Measurements from ENCODE around the gene MS4A15. TPM values are rescaled to one million over a fixed set of nuclear protein-coding genes. Genes with fewer than 3 reads are reported as not detected.

The MS4A15 gene
- total RNA-seq, 1 donor from 2014 or later = not detected

DNA sequence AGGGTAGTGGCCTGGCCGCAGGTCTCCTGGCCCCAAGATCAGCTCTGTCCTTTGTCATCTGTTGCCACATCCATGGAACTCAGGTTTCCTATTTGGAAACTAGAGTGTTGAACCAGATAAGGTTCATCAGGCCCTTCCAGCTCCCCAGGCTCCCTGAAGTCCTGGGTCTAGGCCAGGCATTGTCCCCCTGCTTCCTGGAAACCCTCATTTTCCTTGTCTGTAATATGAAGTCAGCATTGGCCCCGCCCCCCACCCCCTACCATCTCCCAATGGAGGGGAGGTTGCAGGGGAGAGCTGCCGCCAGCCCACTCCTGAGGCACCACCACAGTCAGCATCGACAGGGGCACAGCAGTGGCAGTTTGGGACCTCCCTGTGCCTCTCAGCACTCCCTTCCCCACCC is 19.5 kb downstream of the MS4A15 start:
- H3K9me3 Mint-ChIP-seq (ENCODE audit: low read depth) = no peaks in the 10 kb centered on the region
- H3K4me3 Mint-ChIP-seq (ENCODE audit: low read depth) = no peak overlapping the region
- H3K27ac Mint-ChIP-seq = no peak overlapping the region
- H3K36me3 Mint-ChIP-seq (ENCODE audit: insufficient read depth) = no peaks in the 10 kb centered on the region
- peaks cover 27% of the 10 kb centered on the region for H3K27me3 Mint-ChIP-seq
- TF ChIP-seq, protein P1, sequence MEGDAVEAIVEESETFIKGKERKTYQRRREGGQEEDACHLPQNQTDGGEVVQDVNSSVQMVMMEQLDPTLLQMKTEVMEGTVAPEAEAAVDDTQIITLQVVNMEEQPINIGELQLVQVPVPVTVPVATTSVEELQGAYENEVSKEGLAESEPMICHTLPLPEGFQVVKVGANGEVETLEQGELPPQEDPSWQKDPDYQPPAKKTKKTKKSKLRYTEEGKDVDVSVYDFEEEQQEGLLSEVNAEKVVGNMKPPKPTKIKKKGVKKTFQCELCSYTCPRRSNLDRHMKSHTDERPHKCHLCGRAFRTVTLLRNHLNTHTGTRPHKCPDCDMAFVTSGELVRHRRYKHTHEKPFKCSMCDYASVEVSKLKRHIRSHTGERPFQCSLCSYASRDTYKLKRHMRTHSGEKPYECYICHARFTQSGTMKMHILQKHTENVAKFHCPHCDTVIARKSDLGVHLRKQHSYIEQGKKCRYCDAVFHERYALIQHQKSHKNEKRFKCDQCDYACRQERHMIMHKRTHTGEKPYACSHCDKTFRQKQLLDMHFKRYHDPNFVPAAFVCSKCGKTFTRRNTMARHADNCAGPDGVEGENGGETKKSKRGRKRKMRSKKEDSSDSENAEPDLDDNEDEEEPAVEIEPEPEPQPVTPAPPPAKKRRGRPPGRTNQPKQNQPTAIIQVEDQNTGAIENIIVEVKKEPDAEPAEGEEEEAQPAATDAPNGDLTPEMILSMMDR (IDR thresholded peaks at IDR 0.05; ENCODE audit: unreplicated experiment) = no peak
- peaks cover 2% of the 10 kb centered on the region for H3K4me1 Mint-ChIP-seq (ENCODE audit: low read depth)
- no peak for DNase-seq (ENCODE audit: low spot score, unreplicated experiment)

DNA sequence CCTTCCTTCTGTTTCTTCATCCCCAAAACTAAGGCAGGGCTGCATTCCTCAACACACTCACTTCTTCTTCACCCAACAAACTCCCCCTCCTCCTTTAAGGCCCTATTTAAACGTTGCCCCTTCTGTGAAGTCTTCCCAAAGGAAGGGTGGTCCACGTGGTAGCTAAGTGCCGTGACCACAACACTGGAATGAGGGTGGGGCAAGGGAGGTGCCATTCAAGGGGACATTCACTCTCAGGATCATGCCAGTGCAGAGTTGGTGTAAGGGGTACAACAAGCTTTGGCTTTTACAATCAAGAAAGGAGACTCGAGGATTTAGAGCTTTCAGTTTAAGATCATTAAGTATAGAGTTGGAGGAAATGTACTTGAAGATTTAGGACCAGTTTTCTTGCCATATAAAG is 20.4 kb downstream of the MS4A15 start:
- no peaks in the 10 kb centered on the region for H3K36me3 Mint-ChIP-seq (ENCODE audit: insufficient read depth)
- peaks cover 2% of the 10 kb centered on the region for H3K4me1 Mint-ChIP-seq (ENCODE audit: low read depth)
- H3K4me3 Mint-ChIP-seq (ENCODE audit: low read depth) = no peak overlapping the region
- H3K27me3 Mint-ChIP-seq = peaks cover 21% of the 10 kb centered on the region
- no peak overlapping the region for H3K27ac Mint-ChIP-seq
- no peak for DNase-seq (ENCODE audit: low spot score, unreplicated experiment)
- no peaks in the 10 kb centered on the region for H3K9me3 Mint-ChIP-seq (ENCODE audit: low read depth)
- TF ChIP-seq, protein P1 (IDR thresholded peaks at IDR 0.05; ENCODE audit: unreplicated experiment) = no peak

DNA sequence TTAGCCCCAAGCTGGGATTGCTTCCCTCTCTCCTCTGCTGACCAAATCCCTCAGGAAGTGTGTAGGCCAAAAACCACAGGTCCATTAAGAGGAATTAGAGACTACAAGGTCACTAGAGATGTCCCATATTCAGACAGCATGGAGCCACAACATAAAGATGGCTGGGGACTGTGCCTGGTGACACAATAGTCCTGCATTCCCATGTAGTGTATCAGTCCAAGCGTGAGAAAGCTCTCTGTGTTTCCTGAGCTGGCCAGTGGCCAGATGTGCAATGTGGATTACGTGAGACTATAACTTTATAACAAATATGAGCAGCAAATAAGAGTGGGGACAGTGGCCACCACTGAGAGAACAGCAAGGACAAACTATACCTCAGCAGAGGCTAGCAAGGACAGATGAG is 20.9 kb downstream of the MS4A15 start:
- TF ChIP-seq, protein P1 (IDR thresholded peaks at IDR 0.05; ENCODE audit: unreplicated experiment) = no peak
- H3K4me3 Mint-ChIP-seq (ENCODE audit: low read depth) = no peak overlapping the region
- H3K4me1 Mint-ChIP-seq (ENCODE audit: low read depth) = peaks cover 2% of the 10 kb centered on the region
- H3K27ac Mint-ChIP-seq = no peak overlapping the region
- H3K9me3 Mint-ChIP-seq (ENCODE audit: low read depth) = no peaks in the 10 kb centered on the region
- H3K36me3 Mint-ChIP-seq (ENCODE audit: insufficient read depth) = no peaks in the 10 kb centered on the region
- DNase-seq (ENCODE audit: low spot score, unreplicated experiment) = no peak
- peaks cover 21% of the 10 kb centered on the region for H3K27me3 Mint-ChIP-seq

DNA sequence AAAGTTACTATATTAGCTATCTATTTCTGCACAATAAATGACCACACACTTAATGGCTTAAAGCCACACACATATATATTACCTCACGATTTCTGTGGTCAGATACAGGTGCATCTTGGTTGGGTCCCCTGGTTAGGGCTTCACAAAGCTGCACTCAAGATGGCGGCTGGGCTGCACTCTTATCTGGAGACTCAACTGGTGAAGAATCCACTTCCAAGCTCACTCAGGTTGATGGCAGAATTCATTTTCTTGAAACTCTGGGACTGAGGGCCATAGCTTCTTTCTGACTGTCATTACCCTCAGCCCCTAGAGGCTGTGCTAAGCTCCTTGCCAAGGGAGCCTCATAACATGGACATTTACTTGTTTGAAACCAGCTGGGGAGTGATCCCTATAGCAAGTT is 23.4 kb downstream of the MS4A15 start:
- H3K27me3 Mint-ChIP-seq = peaks cover 10% of the 10 kb centered on the region
- H3K27ac Mint-ChIP-seq = no peak overlapping the region
- peaks cover 2% of the 10 kb centered on the region for H3K4me1 Mint-ChIP-seq (ENCODE audit: low read depth)
- no peak for DNase-seq (ENCODE audit: low spot score, unreplicated experiment)
- H3K9me3 Mint-ChIP-seq (ENCODE audit: low read depth) = no peaks in the 10 kb centered on the region
- no peaks in the 10 kb centered on the region for H3K36me3 Mint-ChIP-seq (ENCODE audit: insufficient read depth)
- H3K4me3 Mint-ChIP-seq (ENCODE audit: low read depth) = no peak overlapping the region
- TF ChIP-seq, protein P1 (IDR thresholded peaks at IDR 0.05; ENCODE audit: unreplicated experiment) = no peak

DNA sequence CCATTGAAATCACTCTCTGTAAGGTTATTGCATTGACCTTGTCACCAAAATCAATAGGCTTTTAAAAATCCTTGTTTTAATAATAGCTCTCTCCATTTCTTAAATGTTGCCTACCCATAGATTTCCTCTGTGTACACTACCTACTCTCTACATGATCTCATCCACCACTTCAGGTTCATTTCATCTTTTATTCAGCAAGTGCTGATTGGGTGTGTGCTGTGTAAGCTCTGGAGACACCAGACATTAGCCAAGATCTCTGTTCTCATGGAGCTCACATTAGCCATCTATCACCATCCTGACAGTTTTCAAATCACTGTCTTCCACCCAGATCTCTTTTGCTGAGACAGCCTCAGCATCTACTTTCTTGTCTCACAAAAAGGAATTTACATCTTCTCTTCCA is 24.1 kb downstream of the MS4A15 start:
- H3K4me1 Mint-ChIP-seq (ENCODE audit: low read depth) = no peaks in the 10 kb centered on the region
- no peaks in the 10 kb centered on the region for H3K9me3 Mint-ChIP-seq (ENCODE audit: low read depth)
- no peaks in the 10 kb centered on the region for H3K36me3 Mint-ChIP-seq (ENCODE audit: insufficient read depth)
- no peak for DNase-seq (ENCODE audit: low spot score, unreplicated experiment)
- peaks cover 7% of the 10 kb centered on the region for H3K27me3 Mint-ChIP-seq
- TF ChIP-seq, protein P1 (IDR thresholded peaks at IDR 0.05; ENCODE audit: unreplicated experiment) = no peak
- H3K27ac Mint-ChIP-seq = no peak overlapping the region
- H3K4me3 Mint-ChIP-seq (ENCODE audit: low read depth) = no peak overlapping the region
